HG03469 (cell line): ENCODE data around the gene OSM.
"Not testable (repeated sequence)": the region's sequence is repeated elsewhere in the genome, so short reads cannot be mapped to it uniquely, and the experiment has no call there.

Experiments used
- ATAC-seq: cut with Tn5 transposase; IDR thresholded peaks from one replicate; pipeline ENCODE4 v1.9.1; 2021; ENCODE audit warnings: mild to moderate bottlenecking, moderate library complexity, moderate number of reproducible peaks; ENCODE audit not compliant: unreplicated experiment

OSM gene

GRCh38 chr22:30230330-30230729 is 36.3 kb downstream of the OSM start:
- ATAC-seq = no peak

- ATAC-seq = no peak
Observed at GRCh38 chr22:30228509-30229359, 37.9 kb downstream of the OSM start.

DNA sequence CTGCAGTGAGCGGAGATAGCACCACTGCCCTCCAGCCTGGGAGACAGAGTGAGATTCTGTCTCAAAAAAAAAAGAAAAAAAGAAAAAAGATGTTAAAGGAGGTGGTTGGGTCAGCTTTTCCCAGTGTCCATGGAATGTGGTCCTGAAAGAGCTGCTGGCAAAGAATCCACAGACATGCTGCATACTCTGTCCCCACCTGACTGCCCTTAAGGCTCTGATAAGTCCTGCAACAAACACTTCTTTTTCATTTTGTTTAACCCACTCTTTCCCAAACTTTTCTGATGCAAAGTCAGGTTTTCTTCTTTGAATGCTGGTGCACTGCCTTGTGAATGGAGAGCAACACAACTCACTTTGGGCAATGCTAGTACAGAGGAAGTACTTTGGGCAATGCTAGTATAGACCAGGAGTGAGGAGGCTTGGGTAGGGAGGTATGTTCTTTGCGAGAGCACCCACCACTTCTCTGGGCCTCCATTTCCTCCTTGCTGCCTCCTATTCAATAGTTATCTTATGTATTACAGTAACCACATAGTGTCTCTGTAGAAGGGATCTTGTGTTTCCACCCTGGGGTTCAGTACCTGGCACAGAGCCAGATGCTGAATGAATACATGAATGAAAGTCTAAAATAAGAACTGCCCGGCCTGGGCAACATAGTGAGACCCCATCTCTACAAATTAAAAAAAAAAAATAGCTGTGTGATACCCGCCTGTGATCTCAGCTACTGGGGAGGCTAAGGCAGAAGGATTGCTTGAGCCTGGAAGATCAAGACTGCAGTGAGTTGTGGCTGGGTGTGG is 39.0 kb downstream of the OSM start:
- no peak for ATAC-seq

- no peak for ATAC-seq
Observed at GRCh38 chr22:30226192-30226832, 40.3 kb downstream of the OSM start.

- ATAC-seq = no peak
Observed at GRCh38 chr22:30225220-30225927, 41.3 kb downstream of the OSM start.

DNA sequence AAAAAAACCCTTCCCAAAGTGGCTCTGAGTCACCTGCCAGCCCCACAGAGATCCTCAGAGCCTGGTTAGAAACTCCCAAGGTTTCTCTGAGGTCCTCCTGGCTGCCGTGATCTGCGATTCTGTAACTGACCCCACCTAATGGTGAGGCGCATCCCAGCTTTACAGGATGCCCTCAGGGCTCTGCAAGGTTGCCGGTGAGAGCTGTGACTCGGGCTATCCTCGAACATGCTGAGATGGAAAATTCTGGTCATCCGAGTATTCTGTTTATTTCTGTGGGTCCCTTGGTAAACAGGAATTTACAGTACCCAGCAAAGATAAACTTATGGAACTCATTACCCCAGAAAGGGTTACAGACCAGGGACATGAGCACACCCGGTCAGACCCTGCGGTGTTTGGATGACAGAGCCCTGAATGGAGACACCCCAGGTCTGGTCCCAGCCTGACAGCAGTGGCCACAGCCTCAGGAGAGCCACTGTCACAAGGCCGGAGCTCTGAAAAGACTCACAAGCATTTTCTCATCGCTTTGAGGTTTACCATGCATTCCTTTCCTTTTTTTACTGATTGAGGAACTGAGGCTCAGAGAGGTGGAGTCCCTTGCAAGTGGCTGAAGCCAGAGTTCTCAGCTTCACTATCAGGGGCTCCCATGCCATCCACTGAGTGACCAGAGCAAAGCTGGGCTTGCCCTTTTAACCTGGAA is 42.3 kb downstream of the OSM start:
- no peak for ATAC-seq

DNA sequence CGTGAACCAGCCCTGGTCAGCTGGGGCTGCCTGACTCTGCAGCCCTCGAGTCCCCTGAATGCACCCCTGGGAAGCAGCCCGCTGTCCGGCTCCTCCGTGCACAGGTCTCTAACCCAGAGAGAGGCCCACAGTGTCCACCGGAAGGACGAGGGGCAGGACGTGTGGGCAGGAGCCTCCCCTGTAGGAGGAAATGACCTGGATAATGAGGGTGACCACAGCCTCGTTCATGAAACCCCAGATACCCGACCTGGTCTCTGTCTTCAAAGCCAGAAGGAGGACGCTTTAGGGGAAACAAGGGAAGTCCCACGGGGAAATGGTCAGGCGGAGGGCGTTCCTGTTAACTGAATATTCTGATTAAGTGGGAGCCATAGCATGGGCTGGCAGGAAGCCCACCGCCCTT is 43.3 kb downstream of the OSM start:
- no peak for ATAC-seq

DNA sequence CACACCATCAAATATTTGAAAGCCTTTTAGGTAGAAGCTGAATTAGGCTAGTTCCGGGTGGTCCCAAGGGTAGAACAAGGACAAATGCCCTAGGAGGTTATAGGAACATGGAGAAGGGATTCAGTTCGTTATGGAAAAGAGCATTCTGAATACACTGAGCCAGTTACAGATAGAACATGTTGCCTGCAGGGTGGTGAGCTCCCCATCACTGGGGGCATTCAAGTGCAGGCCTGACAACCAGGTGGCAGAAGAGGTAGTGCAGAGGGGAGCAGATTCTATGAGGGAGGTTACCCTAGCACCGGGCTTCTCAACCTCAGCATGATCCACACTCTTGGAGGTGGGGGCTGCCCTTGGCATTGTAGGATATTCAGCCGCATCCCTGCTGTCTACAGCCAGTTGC is 44.3 kb downstream of the OSM start:
- no peak for ATAC-seq

- no peak for ATAC-seq
Observed at GRCh38 chr22:30221121-30221992, 45.3 kb downstream of the OSM start.

- no peak for ATAC-seq
Observed at GRCh38 chr22:30220338-30221012, 46.2 kb downstream of the OSM start.

GRCh38 chr22:30219668-30220278 is 46.9 kb downstream of the OSM start:
- no peak for ATAC-seq

GRCh38 chr22:30219049-30219654 is 47.5 kb downstream of the OSM start:
- no peak for ATAC-seq

DNA sequence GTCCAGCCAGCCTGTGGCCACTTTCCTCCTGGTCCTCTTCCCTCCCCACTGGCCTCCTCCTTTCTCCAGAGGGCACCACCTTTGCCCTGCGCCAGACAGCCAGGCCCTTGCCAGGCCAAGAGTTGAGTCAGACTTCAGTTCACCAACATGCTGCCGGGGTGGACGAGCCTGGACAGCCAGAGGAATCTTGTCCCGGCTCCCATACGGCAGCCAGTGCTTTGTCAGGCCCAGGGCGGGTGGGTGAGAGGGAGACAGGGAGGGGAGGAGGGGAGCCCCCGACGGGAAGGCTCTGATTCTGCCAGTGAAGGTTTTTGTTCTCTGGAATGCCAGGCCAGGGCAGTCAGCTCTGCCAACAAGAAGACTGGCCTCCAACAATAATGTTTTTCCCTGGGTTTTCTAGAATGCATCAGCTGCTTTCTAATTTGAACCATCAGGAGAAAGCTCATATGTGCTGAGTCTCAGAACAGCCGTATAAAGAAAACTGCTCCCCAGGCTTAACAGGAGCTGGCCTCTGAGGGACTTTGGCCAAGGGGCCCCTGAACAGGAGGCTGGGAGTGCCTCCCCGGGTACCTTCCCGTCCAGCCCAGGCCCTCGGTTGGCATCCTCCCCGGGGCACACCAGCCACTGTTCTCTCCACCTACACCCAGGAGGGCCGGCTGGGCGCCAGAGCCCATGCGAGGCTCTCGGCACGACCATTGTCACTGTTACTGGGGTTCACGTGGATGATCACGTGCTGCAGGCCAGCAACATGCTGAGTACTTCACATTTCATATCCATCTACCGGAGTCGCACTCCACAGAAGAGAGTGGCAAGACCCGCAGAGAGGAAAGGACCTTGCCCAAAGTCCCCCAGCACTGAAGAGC is 48.7 kb downstream of the OSM start:
- no peak for ATAC-seq

DNA sequence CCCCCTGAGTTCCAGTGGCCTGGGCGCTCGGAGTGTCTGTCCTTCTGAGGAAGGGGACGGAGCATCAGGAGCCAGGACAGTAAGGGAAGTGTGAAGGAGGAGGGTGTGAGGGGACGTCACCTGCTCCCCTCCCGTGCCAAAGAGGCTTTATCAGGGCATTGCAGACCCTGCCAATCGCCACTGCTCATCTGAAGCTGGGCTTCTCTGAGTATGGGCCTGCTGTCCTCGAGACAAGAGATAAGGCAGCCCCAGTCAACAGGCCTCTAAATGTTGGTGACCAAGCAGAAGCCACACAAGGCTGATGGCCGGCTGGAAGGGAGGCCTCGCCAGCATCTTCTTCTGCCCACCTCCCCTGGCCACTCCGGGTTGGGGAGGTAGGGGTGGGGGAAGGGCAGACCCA is 49.9 kb downstream of the OSM start:
- ATAC-seq = no peak

DNA sequence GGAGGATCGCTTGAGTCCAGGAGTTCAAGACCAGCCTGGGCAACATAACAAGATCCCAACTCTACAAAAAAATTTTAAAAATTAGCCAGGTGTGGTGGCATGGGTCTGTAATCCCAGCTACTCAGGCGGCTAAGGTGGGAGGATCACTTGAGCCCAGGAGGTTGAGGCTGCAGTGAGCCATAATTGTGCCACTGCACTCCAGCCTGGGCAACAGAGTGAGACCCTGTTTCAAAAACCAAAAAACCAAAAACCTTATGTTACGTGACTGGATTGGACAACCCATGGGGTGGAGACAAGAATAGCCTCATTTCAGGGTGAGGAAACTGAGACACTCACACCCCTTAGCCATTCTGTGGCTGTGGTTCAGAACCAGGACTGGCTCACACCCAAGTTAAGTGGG is 50.4 kb downstream of the OSM start:
- ATAC-seq = not testable (repeated sequence)

DNA sequence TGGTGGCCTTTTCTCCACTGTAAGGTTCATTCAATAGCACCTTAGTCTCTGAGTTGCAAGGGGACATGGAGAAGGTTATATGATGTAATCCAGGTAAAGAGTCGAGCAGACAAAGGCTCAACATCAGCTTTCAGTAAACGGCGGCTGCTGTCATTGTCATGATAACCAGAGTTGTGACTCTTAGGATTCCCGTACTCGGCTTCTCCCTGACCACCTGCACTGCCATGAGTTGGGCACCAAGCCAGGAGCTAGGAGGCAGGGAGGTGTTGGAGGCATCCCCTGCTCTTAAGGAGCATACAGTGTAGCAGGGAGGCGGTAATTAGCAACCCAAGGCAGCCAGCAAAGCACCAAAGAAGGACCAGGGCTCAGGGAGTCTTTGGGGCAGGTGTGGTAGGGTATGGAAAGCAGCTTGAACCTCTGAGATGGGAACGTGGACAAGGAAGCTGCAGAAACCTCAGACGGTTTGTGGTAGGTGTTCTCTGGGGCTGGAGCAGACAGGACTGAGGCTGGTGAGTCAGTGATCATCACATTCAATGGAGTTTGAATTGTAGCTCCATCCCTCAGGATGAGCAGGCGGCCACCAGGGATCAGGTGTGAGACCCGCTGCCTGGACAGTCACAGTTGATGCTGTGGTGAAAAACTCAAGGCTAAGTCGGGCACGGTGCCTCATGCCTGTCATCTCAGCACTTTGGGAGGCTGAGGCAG is 51.8 kb downstream of the OSM start:
- no peak for ATAC-seq
